Peyer's patch (tissue), 4 donors: ENCODE data around the gene SSUH2.
"Not testable (repeated sequence)": the region's sequence is repeated elsewhere in the genome, so short reads cannot be mapped to it uniquely, and the experiment has no call there.

Experiments used
- CTCF ChIP-seq, 6 experiments: fragments of 450-650 bp in 4 of 6; fragments of 200-600 bp in 2 of 6; sonication (generic) in 1 of 6; IDR thresholded peaks; one replicate each; pipeline ENCODE4 v1.5.1; 2017 to 2019; ENCODE audit warnings: antibody characterized with exemption in 6 of 6, mild to moderate bottlenecking in 3 of 6, moderate library complexity in 1 of 6
- POLR2A ChIP-seq, 2 donors: fragments of 450-650 bp; IDR thresholded peaks; one replicate each; pipeline ENCODE4 v1.5.1; 2017; ENCODE audit warnings: antibody characterized with exemption in 2 of 2, mild to moderate bottlenecking in 2 of 2, moderate library complexity in 2 of 2

- TF ChIP-seq CTCF, POLR2A (IDR thresholded peaks at IDR 0.05): not testable (repeated sequence)
These were observed 31.0 kb upstream of the SSUH2 start for GRCh38 chr3:8675591-8675990.
